CD14-positive monocyte (primary cell): Measurements from ENCODE around the gene UBAC1. TPM values are rescaled to one million over a fixed set of nuclear protein-coding genes. Genes with fewer than 3 reads are reported as not detected.

ENCODE experiments used
- DNase-seq, 3 donors: peaks; one replicate each; pipeline ENCODE4 v3.0.0-alpha.2; 2011 to 2022
- H2AFZ ChIP-seq: 2 replicates; pipeline ENCODE4 v1.6.0; 2012; ENCODE audit warnings: mild to moderate bottlenecking, low read depth, low read length, inconsistent platforms; ENCODE audit not compliant: insufficient read depth, poor library complexity, severe bottlenecking
- H3K27ac ChIP-seq, 2 donors: 1 replicate in 1 of 2; 2 replicates in 1 of 2; pipeline ENCODE4 v1.5.1; 2012 to 2013; ENCODE audit warnings: low read length in 2 of 2, control low read depth in 1 of 2, inconsistent platforms in 1 of 2, low read depth in 1 of 2, mild to moderate bottlenecking in 1 of 2
- H3K27me3 ChIP-seq, 2 donors: one replicate each; pipeline versions ENCODE4 v1.6.0 to v1.6.1; 2011 to 2013; ENCODE audit warnings: low read length in 2 of 2; ENCODE audit not compliant: control insufficient read depth in 2 of 2, insufficient read depth in 2 of 2
- H3K36me3 ChIP-seq, 2 donors: replicated peaks in 1 of 2; 1 replicate in 1 of 2; 2 replicates in 1 of 2; pipeline versions ENCODE4 v1.5.1 to v1.6.1; 2012 to 2013; ENCODE audit warnings: low read length in 2 of 2, control low read depth in 1 of 2, inconsistent platforms in 1 of 2, mild to moderate bottlenecking in 1 of 2; ENCODE audit not compliant: insufficient read depth in 2 of 2, control insufficient read depth in 1 of 2
- H3K4me1 ChIP-seq, 2 donors: 1 replicate in 1 of 2; 2 replicates in 1 of 2; pipeline versions ENCODE4 v1.5.1 to v1.6.1; 2012 to 2013; ENCODE audit warnings: low read length in 2 of 2, control low read depth in 1 of 2, inconsistent platforms in 1 of 2, mild to moderate bottlenecking in 1 of 2, moderate library complexity in 1 of 2; ENCODE audit not compliant: insufficient read depth in 2 of 2, control insufficient read depth in 1 of 2
- H3K4me2 ChIP-seq: replicated peaks from 2 replicates; pipeline ENCODE3; 2012; ENCODE audit warnings: low read length, moderate library complexity, mild to moderate bottlenecking; ENCODE audit not compliant: poor library complexity, severe bottlenecking; ENCODE audit errors: extremely low read depth
- H3K4me3 ChIP-seq, 3 experiments: fragments of 200-600 bp in 1 of 3; sonication (generic) in 1 of 3; replicated peaks in 1 of 3; 1 replicate in 2 of 3; 2 replicates in 1 of 3; pipeline ENCODE4 v1.5.1; 2011 to 2013; ENCODE audit warnings: low read length in 3 of 3, mild to moderate bottlenecking in 3 of 3, control low read depth in 2 of 3, low read depth in 2 of 3, inconsistent platforms in 1 of 3, moderate library complexity in 1 of 3
- H3K79me2 ChIP-seq: 2 replicates; pipeline ENCODE4 v1.6.0; 2012; ENCODE audit warnings: mild to moderate bottlenecking, control low read depth, inconsistent platforms, low read length, moderate library complexity; ENCODE audit not compliant: insufficient read depth
- H3K9ac ChIP-seq: 2 replicates; pipeline ENCODE4 v1.6.0; 2017; ENCODE audit warnings: low read length, mild to moderate bottlenecking; ENCODE audit not compliant: insufficient read depth, poor library complexity, severe bottlenecking
- H3K9me3 ChIP-seq, 2 donors: replicated peaks in 1 of 2; 1 replicate in 1 of 2; 2 replicates in 1 of 2; pipeline versions ENCODE4 v1.5.1 to v1.6.1; 2012 to 2013; ENCODE audit warnings: low read length in 2 of 2, control low read depth in 1 of 2; ENCODE audit not compliant: control insufficient read depth in 1 of 2, insufficient read depth in 1 of 2
- H4K20me1 ChIP-seq: 2 replicates; pipeline ENCODE4 v1.6.0; 2012; ENCODE audit warnings: mild to moderate bottlenecking, low read length, control low read depth, moderate library complexity; ENCODE audit not compliant: insufficient read depth
- H3K27ac Mint-ChIP-seq, 7 donors: one replicate each; pipeline ENCODE4 v1.8.0; 2020; ENCODE audit warnings: mild to moderate bottlenecking in 7 of 7, mixed read lengths in 7 of 7, moderate library complexity in 6 of 7, inconsistent platforms in 2 of 7
- H3K27me3 Mint-ChIP-seq, 3 donors: one replicate each; pipeline ENCODE4 v1.8.0; 2021 to 2022; ENCODE audit warnings: low read depth in 3 of 3, mild to moderate bottlenecking in 3 of 3, mixed read lengths in 3 of 3, moderate library complexity in 3 of 3, inconsistent platforms in 1 of 3
- H3K36me3 Mint-ChIP-seq, 2 donors: one replicate each; pipeline ENCODE4 v1.8.0; 2020; ENCODE audit warnings: mixed read lengths in 2 of 2, inconsistent platforms in 1 of 2, mild to moderate bottlenecking in 1 of 2
- H3K4me1 Mint-ChIP-seq: one replicate; pipeline ENCODE4 v1.8.0; 2020; ENCODE audit warnings: mild to moderate bottlenecking, mixed read lengths
- H3K4me3 Mint-ChIP-seq, 2 donors: one replicate each; pipeline ENCODE4 v1.8.0; 2020; ENCODE audit warnings: mild to moderate bottlenecking in 2 of 2, mixed read lengths in 2 of 2, moderate library complexity in 1 of 2
- H3K9me3 Mint-ChIP-seq, 7 donors: one replicate each; pipeline ENCODE4 v1.8.0; 2020 to 2022; ENCODE audit warnings: mixed read lengths in 7 of 7, mild to moderate bottlenecking in 6 of 7, moderate library complexity in 6 of 7, inconsistent platforms in 2 of 7
- WGBS: methylation state at CpG from one replicate; pipeline ENCODE4 v1.1.5; 2013; ENCODE audit warnings: missing lambda C conversion rate; ENCODE audit not compliant: insufficient coverage; 5-methylcytosine and 5-hydroxymethylcytosine counted together
- intact Hi-C, 2 donors: fragments of 100-400 bp; cut with micrococcal nuclease; formaldehyde crosslinking; loops; one replicate each; pipeline versions ENCODE4 v1.15.0 to v1.15.1; 2023
- polyA plus RNA-seq, 3 donors: library from polyadenylated mRNA; depleted of rRNA in 1 of 3; unstranded in 2 of 3; stranded (reverse) in 1 of 3; fragments of 300-500 nt in 2 of 3; fragments of >200 nt in 1 of 3; fragmentation: Illumina TruSeq in 2 of 3; gene quantifications; 1 replicate in 2 of 3; 2 replicates in 1 of 3; pipeline ENCODE4 v1.2.3, GENCODE V29; 2012 to 2021
- TF ChIP-seq, protein P1 (sequence below): fragments of 200-600 bp; IDR thresholded peaks from one replicate; pipeline ENCODE4 v1.8.0; 2022; ENCODE audit warnings: antibody characterized with exemption, mild to moderate bottlenecking

The UBAC1 gene
- polyA plus RNA-seq, 3 donors = 35.8 to 63.1 (median 52.5) TPM

DNA sequence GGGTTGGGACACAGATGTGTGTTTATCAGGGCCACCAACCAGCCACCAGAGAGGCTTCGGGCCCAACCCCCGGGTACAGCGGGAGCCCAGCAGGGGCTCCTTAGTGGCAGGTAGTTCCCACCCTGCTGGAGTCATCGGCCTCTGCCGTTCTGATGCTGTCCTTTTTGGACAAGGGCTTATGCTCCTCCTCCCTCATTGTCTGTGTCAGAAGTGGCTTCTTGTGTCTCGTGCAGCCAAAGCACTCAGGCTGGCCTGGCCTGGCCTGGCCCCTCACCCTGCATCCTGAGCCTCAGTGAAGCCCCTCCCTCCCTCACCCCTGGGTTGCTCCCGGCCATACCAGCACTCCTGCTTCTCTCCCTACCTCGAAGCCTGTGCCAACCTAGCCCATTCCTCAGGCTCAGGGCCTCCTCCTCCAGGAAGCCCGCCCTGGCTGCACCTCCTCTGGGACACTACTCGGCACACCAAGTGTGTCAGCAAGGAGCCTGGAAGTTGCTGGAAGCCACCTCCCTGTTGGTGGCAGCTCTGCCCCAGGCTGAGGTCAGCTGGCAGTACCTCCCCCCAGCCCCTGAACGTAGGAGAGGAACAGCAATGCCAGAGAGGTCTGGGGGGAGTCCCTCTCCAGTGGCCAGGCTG is 4.1 kb upstream of the UBAC1 start:
- no peak for DNase-seq
- Histone ChIP-seq H3K4me1 (peaks cover 54 to 58% of the 10 kb centered on the region in 2 donors), H3K36me3 (no peaks in the 10 kb centered on the region), H3K79me2 (peaks cover 6% of the 10 kb centered on the region), H3K27ac (no peak overlapping the region), H3K4me3 (no peak overlapping the region), H2AFZ (no peak overlapping the region), H3K4me2 (no peak overlapping the region), H3K27me3 (no peaks in the 10 kb centered on the region), H4K20me1 (peaks cover under 1% of the 10 kb centered on the region), H3K9me3 (no peaks in the 10 kb centered on the region), H3K9ac (no peak overlapping the region)
- peaks cover 57% of the 10 kb centered on the region for H3K4me1 Mint-ChIP-seq
- no peaks in the 10 kb centered on the region for H3K36me3 Mint-ChIP-seq
- no peaks in the 10 kb centered on the region for H3K9me3 Mint-ChIP-seq
- H3K27ac Mint-ChIP-seq = no peak overlapping the region
- no peak overlapping the region for H3K4me3 Mint-ChIP-seq
- H3K27me3 Mint-ChIP-seq = peaks cover 3 to 5% (median 5%) of the 10 kb centered on the region in 3 donors
- WGBS = 84% methylated on average over 10 of the region's 11 CpGs
- intact Hi-C loops = loop anchor here (5.0 to 10.0 kb wide), 3 partner anchors 80 to 100 kb away; no protein-coding TSS in a partner anchor
- TF ChIP-seq, protein P1, sequence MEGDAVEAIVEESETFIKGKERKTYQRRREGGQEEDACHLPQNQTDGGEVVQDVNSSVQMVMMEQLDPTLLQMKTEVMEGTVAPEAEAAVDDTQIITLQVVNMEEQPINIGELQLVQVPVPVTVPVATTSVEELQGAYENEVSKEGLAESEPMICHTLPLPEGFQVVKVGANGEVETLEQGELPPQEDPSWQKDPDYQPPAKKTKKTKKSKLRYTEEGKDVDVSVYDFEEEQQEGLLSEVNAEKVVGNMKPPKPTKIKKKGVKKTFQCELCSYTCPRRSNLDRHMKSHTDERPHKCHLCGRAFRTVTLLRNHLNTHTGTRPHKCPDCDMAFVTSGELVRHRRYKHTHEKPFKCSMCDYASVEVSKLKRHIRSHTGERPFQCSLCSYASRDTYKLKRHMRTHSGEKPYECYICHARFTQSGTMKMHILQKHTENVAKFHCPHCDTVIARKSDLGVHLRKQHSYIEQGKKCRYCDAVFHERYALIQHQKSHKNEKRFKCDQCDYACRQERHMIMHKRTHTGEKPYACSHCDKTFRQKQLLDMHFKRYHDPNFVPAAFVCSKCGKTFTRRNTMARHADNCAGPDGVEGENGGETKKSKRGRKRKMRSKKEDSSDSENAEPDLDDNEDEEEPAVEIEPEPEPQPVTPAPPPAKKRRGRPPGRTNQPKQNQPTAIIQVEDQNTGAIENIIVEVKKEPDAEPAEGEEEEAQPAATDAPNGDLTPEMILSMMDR = no peak

DNA sequence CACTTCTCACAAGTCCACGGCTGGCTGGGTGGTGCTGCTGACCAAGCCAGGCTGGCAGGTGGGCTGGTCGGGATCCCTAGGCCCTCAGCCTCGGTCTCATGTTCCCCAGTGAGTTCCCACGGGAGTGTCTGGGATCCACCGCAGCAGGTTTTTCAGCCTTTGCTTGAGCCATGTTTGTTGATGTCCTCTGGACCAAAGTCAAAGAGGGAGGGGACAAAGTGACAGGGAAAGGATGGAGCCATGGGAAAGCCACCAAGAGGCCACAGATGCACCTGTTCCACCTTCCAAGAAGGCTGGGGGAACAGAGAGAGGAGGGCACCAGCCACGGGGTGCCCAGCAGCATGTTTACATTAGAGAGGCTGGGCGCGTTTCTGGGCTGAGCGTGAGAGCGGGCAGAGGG is 2.8 kb upstream of the UBAC1 start:
- intact Hi-C loops = loop anchor here (5.0 to 10.0 kb wide), 3 partner anchors 57 to 99 kb away; partner anchors contain the start of gene CAMSAP1 (in 1 of the 2)
- TF ChIP-seq, protein P1 = no peak
- H3K4me1 Mint-ChIP-seq = peaks cover 55% of the 10 kb centered on the region

More for the DNA sequence above, 2.8 kb upstream of the UBAC1 start:
- Histone ChIP-seq H3K4me2 (no peak overlapping the region), H3K27me3 (no peaks in the 10 kb centered on the region), H3K4me3 (no peak overlapping the region), H3K4me1 (peaks cover 54 to 58% of the 10 kb centered on the region in 2 donors), H3K79me2 (peaks cover 19% of the 10 kb centered on the region), H3K36me3 (no peaks in the 10 kb centered on the region), H3K27ac (no peak overlapping the region), H3K9ac (no peak overlapping the region), H2AFZ (no peak overlapping the region), H4K20me1 (peaks cover 13% of the 10 kb centered on the region), H3K9me3 (no peaks in the 10 kb centered on the region)
- WGBS = 68% methylated on average over 9 of the region's 10 CpGs
- no peaks in the 10 kb centered on the region for H3K9me3 Mint-ChIP-seq
- no peak overlapping the region for H3K27ac Mint-ChIP-seq
- no peaks in the 10 kb centered on the region for H3K36me3 Mint-ChIP-seq
- H3K4me3 Mint-ChIP-seq = peak overlapping the region in 1 of 2 donors; percentile 6
- H3K27me3 Mint-ChIP-seq = peaks cover 3 to 5% (median 5%) of the 10 kb centered on the region in 3 donors
- no peak for DNase-seq
